Spleen (tissue), 11 donors: ENCODE measurements around the gene DHRS4. TPM values are rescaled to one million over a fixed set of nuclear protein-coding genes. Genes with fewer than 3 reads are reported as not detected.

Experiments
- DNase-seq: peaks from one replicate; pipeline ENCODE4 v3.0.0-alpha.2; 2020
- H3K27ac ChIP-seq, 8 donors: fragments of 200-600 bp; sonication (generic) in 7 of 8; 1 replicate in 4 of 8; 2 replicates in 4 of 8; pipeline versions ENCODE4 v1.5.0 to v1.8.0; 2016 to 2021; ENCODE audit warnings: inconsistent platforms in 4 of 8, mild to moderate bottlenecking in 4 of 8, moderate library complexity in 1 of 8
- H3K27me3 ChIP-seq, 7 donors: fragments of 200-600 bp; sonication (generic) in 6 of 7; replicated peaks in 1 of 7; 1 replicate in 4 of 7; 2 replicates in 3 of 7; pipeline versions ENCODE4 v1.5.0 to v1.8.0; 2016 to 2021; ENCODE audit warnings: inconsistent platforms in 3 of 7, mild to moderate bottlenecking in 1 of 7
- H3K36me3 ChIP-seq, 6 donors: fragments of 200-600 bp; sonication (generic) in 5 of 6; 1 replicate in 4 of 6; 2 replicates in 2 of 6; pipeline versions ENCODE4 v1.5.0 to v1.8.0; 2016 to 2021; ENCODE audit warnings: inconsistent platforms in 2 of 6
- H3K4me1 ChIP-seq, 6 donors: fragments of 200-600 bp; sonication (generic) in 5 of 6; 1 replicate in 3 of 6; 2 replicates in 3 of 6; pipeline versions ENCODE4 v1.5.0 to v1.8.0; 2016 to 2021; ENCODE audit warnings: inconsistent platforms in 3 of 6
- H3K4me3 ChIP-seq, 8 donors: fragments of 200-600 bp; sonication (generic) in 7 of 8; 1 replicate in 4 of 8; 2 replicates in 4 of 8; pipeline versions ENCODE4 v1.5.0 to v1.8.0; 2016 to 2021; ENCODE audit warnings: inconsistent platforms in 4 of 8, mild to moderate bottlenecking in 4 of 8, moderate library complexity in 2 of 8
- H3K9me3 ChIP-seq, 8 donors: fragments of 200-600 bp; sonication (generic) in 7 of 8; 1 replicate in 4 of 8; 2 replicates in 4 of 8; pipeline versions ENCODE4 v1.5.0 to v1.8.0; 2016 to 2021; ENCODE audit warnings: inconsistent platforms in 4 of 8
- POLR2A ChIP-seq, 3 donors: fragments of 450-650 bp; IDR thresholded peaks; one replicate each; pipeline ENCODE4 v1.5.1; 2017; ENCODE audit warnings: antibody characterized with exemption in 3 of 3, mild to moderate bottlenecking in 1 of 3
- POLR2AphosphoS5 ChIP-seq, 3 donors: sonication (generic); formaldehyde crosslinking; IDR thresholded peaks; one replicate each; pipeline ENCODE4 v1.5.1; 2017; ENCODE audit warnings: antibody characterized with exemption in 3 of 3
- WGBS, 5 donors: extraction: QIAGEN DNeasy Blood & Tissue Kit in 3 of 5; methylation state at CpG; one replicate each; pipeline versions ENCODE4 v1.1.5 to v1.1.7; 2013 to 2018; 5-methylcytosine and 5-hydroxymethylcytosine counted together
- intact Hi-C: fragments of 100-400 bp; cut with DNase I; formaldehyde crosslinking; loops from one replicate; pipeline ENCODE4 v1.15.0; 2023; ENCODE audit warnings: low total_unique reads
- polyA plus RNA-seq, 3 donors: library from polyadenylated mRNA; stranded (reverse); fragments of 200-250 nt; gene quantifications; one replicate each; pipeline ENCODE4 v1.2.1, GENCODE V29; 2013
- total RNA-seq, 7 donors: library from RNA; depleted of rRNA in 3 of 7; stranded (reverse); fragments of >200 nt in 3 of 7; fragmentation: NEBNext Ultra II Directional in 4 of 7; extraction: Animal tissue kit (Norgen Biotek cat#: 25700) in 4 of 7; gene quantifications; one replicate each; pipeline versions ENCODE4 v1.1.0 to v1.2.1, GENCODE V29; 2016 to 2021
- TF ChIP-seq, protein P1 (sequence below), 11 experiments: fragments of 200-600 bp in 7 of 11; fragments of 450-650 bp in 4 of 11; sonication (generic) in 4 of 11; IDR thresholded peaks in 8 of 11; conservative IDR thresholded peaks in 3 of 11; 1 replicate in 7 of 11; 2 replicates in 4 of 11; pipeline versions ENCODE4 v1.4.0 to v1.8.0; 2016 to 2021; ENCODE audit warnings: antibody characterized with exemption in 11 of 11, inconsistent platforms in 4 of 11, mild to moderate bottlenecking in 1 of 11
- donor health status: healthy with polysubstance abuse.
- donor health status: DM: no; HTN: no; CAD: no; lungs with moderate emphysema.
- donor health status: DM: no; HTN: no; CAD: no.
- donor health status: Bipolar disorder and iron deficiency.
- donor health status: healthy.
- donor health status: DM: no; HTN: no; CAD: no.
- donor health status: DM: yes; HTN: yes; CAD: no.

DHRS4 gene
- total and polyA plus RNA-seq, 10 donors, result 15.5 to 59.9 (median 27.0) TPM

DNA sequence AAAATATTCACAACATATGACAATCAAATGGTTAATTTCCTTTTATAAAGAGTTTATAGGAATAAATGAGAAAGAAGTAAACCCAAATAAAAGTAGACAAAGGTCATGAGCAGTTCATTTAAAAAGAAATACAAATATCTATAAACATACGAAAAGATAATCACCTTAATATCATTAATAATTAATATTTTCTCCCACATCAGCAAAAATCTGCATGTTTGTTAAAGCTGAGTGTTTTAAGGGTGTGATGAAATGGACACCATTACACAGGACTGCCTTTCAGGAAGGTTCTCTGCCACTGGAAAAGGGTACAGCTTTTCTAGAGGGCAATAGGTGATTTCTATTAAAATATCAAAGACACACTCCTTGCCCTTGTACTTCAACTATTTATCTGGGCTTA, 14.7 kb upstream of the DHRS4 start:
- WGBS, 5 donors, result 85 to 98% (median 90%) methylated on average over 1 of the region's 1 CpG
- no peaks in the 10 kb centered on the region for H3K27me3 ChIP-seq
- intact Hi-C loops, result no loop called here
- H3K9me3 ChIP-seq, result no peaks in the 10 kb centered on the region
- H3K4me1 ChIP-seq, result no peaks in the 10 kb centered on the region
- DNase-seq, result no peak
- H3K27ac ChIP-seq, result no peak overlapping the region
- TF ChIP-seq, protein P1, sequence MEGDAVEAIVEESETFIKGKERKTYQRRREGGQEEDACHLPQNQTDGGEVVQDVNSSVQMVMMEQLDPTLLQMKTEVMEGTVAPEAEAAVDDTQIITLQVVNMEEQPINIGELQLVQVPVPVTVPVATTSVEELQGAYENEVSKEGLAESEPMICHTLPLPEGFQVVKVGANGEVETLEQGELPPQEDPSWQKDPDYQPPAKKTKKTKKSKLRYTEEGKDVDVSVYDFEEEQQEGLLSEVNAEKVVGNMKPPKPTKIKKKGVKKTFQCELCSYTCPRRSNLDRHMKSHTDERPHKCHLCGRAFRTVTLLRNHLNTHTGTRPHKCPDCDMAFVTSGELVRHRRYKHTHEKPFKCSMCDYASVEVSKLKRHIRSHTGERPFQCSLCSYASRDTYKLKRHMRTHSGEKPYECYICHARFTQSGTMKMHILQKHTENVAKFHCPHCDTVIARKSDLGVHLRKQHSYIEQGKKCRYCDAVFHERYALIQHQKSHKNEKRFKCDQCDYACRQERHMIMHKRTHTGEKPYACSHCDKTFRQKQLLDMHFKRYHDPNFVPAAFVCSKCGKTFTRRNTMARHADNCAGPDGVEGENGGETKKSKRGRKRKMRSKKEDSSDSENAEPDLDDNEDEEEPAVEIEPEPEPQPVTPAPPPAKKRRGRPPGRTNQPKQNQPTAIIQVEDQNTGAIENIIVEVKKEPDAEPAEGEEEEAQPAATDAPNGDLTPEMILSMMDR (IDR thresholded peaks at IDR 0.05 in 8 of 11, conservative IDR thresholded peaks at IDR 0.05 in 3 of 11), result no peak
- TF ChIP-seq POLR2AphosphoS5 (IDR thresholded peaks at IDR 0.05) (no peak), POLR2A (IDR thresholded peaks at IDR 0.05) (no peak)
- no peak overlapping the region for H3K4me3 ChIP-seq
- H3K36me3 ChIP-seq, result peaks cover 0 to 35% (median 7%) of the 10 kb centered on the region in 6 donors

DNA sequence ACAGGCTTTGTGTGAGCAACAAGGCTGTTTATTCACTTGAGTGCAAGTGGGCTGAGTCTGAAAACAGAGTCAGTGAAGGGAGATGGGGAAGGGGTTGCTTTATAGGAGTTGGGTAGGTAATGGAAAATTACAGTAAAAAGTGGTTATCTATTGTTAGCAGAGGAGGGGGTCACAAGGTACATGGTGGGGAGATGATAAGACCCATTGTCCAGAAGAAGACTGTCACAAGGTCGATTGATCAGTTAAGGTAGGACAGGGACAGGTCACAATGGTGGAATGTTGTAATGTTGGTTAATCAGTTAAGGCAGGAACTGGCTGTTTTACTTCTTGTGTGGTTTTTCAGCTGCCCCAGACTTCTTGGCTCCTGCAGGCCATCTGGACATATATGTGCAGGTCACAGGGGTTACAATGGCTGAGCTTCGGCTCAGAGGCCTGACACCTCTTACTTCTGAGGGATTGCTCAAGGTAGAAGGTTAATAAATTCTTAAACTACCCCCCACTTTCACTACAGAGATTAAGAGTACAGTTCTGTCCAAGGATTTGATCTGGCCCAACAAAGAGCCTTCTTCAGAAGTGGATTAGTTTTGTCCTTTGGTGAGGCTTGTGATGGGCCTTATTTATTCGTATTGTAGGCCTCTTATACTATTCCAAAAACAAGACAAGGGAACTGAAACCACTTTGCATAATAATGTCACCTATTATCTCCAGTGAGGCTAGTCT, 13.8 kb upstream of the DHRS4 start:
- Histone ChIP-seq H3K4me3 (no peak overlapping the region), H3K4me1 (no peaks in the 10 kb centered on the region), H3K9me3 (no peaks in the 10 kb centered on the region), H3K27ac (no peak overlapping the region), H3K27me3 (no peaks in the 10 kb centered on the region), H3K36me3 (peaks cover 0 to 35% (median 7%) of the 10 kb centered on the region in 6 donors)
- WGBS, 5 donors, result 70 to 92% (median 74%) methylated on average over 3 of the region's 3 CpGs
- TF ChIP-seq, protein P1 (IDR thresholded peaks at IDR 0.05 in 8 of 11, conservative IDR thresholded peaks at IDR 0.05 in 3 of 11), result no peak
- TF ChIP-seq POLR2A (IDR thresholded peaks at IDR 0.05) (no peak), POLR2AphosphoS5 (IDR thresholded peaks at IDR 0.05) (no peak)
- DNase-seq, result no peak
- intact Hi-C loops, result no loop called here

DNA sequence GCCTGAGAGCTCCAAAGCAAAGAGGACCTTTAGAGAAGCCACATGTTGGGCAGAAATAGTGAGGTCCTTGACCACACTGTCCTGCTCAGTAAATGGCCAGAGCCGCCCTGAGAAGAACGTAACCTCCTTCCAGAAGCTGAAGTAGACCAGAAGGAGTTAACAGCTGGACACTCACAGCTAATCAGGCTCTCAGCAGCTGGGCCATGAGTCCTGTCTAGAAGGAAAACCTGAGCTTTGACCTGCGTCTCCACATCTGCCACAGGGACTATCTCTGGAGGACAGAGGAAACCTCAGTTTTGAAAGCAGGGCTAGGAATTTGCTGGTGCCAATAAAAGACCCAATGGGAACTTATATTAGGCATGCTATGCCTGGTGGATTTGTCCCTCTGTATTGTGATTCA, 12.3 kb upstream of the DHRS4 start:
- 45 to 95% (median 73%) methylated on average over 3 of the region's 3 CpGs for WGBS, 5 donors
- H3K4me1 ChIP-seq, result no peaks in the 10 kb centered on the region
- no peak overlapping the region for H3K27ac ChIP-seq
- H3K36me3 ChIP-seq, result peaks cover 0 to 35% (median 7%) of the 10 kb centered on the region in 6 donors
- no peak for DNase-seq
- no peaks in the 10 kb centered on the region for H3K27me3 ChIP-seq
- no peaks in the 10 kb centered on the region for H3K9me3 ChIP-seq
- TF ChIP-seq POLR2A (IDR thresholded peaks at IDR 0.05), result no peak
- no peak for TF ChIP-seq POLR2AphosphoS5 (IDR thresholded peaks at IDR 0.05)
- TF ChIP-seq, protein P1 (IDR thresholded peaks at IDR 0.05 in 8 of 11, conservative IDR thresholded peaks at IDR 0.05 in 3 of 11), result no peak
- no peak overlapping the region for H3K4me3 ChIP-seq
- intact Hi-C loops, result no loop called here

DNA sequence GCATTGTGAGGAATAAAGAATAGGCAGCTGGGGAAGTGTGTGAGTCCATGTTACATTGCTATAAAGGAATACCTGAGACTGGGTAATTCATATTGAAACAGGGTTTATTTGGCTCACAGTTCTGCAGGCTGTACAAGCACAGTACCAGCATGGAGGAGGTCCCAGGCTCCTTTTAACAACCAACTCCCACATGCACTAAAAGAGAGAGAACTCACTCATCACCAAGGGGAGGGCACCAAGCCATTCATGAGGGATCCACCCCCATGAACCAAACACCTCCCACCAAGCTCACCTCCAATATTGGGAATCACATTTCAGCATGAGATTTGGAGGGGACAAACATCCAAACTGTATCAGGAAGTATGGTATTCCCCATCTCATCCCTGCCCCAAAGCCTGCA, 11.9 kb upstream of the DHRS4 start:
- TF ChIP-seq POLR2A (IDR thresholded peaks at IDR 0.05), result no peak
- TF ChIP-seq, protein P1 (IDR thresholded peaks at IDR 0.05 in 8 of 11, conservative IDR thresholded peaks at IDR 0.05 in 3 of 11), result no peak
- no peaks in the 10 kb centered on the region for H3K9me3 ChIP-seq
- no peak for DNase-seq
- H3K27me3 ChIP-seq, result no peaks in the 10 kb centered on the region
- no peaks in the 10 kb centered on the region for H3K4me1 ChIP-seq
- no peak overlapping the region for H3K27ac ChIP-seq
- no peak overlapping the region for H3K4me3 ChIP-seq
- H3K36me3 ChIP-seq, result peaks cover 0 to 35% (median 7%) of the 10 kb centered on the region in 6 donors
- intact Hi-C loops, result no loop called here
